ENCODE measurements around the gene AP5Z1. TPM values are rescaled to one million over a fixed set of nuclear protein-coding genes. Genes with fewer than 3 reads are reported as not detected.

The AP5Z1 gene
- total RNA-seq, 1 donor from 2014 or later, result 59.7 TPM

DNA sequence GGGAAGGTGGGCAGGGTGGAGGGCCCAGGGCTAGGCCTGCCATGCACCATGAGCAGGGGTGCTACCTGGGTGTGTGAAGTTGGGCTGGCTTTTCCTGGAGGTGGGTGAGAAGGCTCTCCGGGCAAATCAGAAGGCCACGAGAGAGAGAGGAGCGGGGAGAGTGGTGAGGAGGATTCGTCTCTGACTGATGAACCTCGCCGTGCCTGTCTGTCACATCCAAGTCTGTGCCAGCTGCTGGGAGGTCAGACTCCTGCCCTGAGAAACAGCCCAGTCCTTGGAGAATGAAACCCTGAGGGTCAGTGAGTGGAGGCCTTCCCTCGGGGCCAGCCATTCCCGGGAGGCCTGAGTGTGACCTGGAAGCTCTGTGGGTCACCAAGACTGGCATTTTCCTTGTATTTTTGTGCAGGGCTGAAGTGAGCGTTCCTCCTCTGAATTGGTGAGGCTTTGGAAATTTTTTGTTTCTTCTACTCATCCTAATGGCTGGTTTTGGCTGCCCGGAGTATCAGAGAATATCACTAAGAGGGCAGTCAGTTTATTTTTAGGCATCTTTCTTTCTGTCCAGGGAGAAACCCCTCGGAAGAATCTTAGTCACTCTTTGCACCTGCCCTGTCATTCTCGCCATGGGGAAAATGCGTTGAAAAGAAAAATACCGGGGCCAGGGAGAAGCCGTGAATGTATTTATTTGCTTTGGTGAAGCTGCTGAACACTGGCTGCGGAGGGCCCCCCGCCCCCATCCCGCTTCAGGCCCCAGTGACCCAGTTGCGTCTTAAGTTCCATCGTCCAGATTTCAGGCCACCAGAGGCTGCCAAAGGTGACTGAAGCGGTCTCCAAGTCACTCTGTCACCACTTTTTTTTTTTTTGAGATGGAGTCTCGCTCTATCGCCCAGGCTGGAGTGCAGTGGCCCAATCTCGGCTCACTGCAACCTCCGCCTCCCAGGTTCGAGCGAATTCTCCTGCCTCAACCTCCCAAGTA, 6.5 kb upstream of the AP5Z1 start:
- Mint-ChIP-seq H3K9me3 (ENCODE audit: low read depth) (no peaks in the 10 kb centered on the region), H3K36me3 (ENCODE audit: low read depth) (peaks cover 9% of the 10 kb centered on the region), H3K27me3 (ENCODE audit: low read depth) (no peaks in the 10 kb centered on the region), H3K27ac (ENCODE audit: unreplicated experiment) (no peak overlapping the region), H3K4me3 (ENCODE audit: unreplicated experiment) (no peak overlapping the region), H3K4me1 (ENCODE audit: low read depth) (peaks cover 26% of the 10 kb centered on the region)
- no peak for DNase-seq (ENCODE audit: low spot score)
- TF ChIP-seq, protein P1, sequence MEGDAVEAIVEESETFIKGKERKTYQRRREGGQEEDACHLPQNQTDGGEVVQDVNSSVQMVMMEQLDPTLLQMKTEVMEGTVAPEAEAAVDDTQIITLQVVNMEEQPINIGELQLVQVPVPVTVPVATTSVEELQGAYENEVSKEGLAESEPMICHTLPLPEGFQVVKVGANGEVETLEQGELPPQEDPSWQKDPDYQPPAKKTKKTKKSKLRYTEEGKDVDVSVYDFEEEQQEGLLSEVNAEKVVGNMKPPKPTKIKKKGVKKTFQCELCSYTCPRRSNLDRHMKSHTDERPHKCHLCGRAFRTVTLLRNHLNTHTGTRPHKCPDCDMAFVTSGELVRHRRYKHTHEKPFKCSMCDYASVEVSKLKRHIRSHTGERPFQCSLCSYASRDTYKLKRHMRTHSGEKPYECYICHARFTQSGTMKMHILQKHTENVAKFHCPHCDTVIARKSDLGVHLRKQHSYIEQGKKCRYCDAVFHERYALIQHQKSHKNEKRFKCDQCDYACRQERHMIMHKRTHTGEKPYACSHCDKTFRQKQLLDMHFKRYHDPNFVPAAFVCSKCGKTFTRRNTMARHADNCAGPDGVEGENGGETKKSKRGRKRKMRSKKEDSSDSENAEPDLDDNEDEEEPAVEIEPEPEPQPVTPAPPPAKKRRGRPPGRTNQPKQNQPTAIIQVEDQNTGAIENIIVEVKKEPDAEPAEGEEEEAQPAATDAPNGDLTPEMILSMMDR (IDR thresholded peaks at IDR 0.05), result no peak

DNA sequence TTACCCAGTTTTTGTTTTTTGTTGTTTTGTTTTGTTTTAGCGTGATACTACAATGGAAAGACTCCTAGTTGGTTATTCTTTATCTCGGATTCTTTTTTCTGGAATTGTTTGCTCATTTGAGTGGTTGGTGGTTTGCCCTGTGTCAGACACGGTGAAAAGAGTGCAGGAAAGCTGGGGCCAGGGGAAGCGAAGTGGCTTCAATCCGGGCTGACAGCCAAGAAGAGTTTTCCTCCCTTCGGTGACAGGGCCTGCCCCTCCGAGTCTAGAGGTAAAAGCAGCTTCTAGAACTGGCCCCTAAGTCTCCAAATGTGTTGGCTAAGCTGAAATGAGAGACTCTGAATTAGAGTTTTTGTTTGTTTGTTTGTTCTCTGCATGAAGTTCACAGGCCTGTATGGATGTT, 5.7 kb upstream of the AP5Z1 start:
- peak overlapping the region; percentile 58 for H3K27ac Mint-ChIP-seq (ENCODE audit: unreplicated experiment)
- no peaks in the 10 kb centered on the region for H3K27me3 Mint-ChIP-seq (ENCODE audit: low read depth)
- peaks cover 8% of the 10 kb centered on the region for H3K36me3 Mint-ChIP-seq (ENCODE audit: low read depth)
- peaks cover 35% of the 10 kb centered on the region for H3K4me1 Mint-ChIP-seq (ENCODE audit: low read depth)
- DNase-seq (ENCODE audit: low spot score), result no peak
- TF ChIP-seq, protein P1 (IDR thresholded peaks at IDR 0.05), result no peak
- no peaks in the 10 kb centered on the region for H3K9me3 Mint-ChIP-seq (ENCODE audit: low read depth)
- no peak overlapping the region for H3K4me3 Mint-ChIP-seq (ENCODE audit: unreplicated experiment)

DNA sequence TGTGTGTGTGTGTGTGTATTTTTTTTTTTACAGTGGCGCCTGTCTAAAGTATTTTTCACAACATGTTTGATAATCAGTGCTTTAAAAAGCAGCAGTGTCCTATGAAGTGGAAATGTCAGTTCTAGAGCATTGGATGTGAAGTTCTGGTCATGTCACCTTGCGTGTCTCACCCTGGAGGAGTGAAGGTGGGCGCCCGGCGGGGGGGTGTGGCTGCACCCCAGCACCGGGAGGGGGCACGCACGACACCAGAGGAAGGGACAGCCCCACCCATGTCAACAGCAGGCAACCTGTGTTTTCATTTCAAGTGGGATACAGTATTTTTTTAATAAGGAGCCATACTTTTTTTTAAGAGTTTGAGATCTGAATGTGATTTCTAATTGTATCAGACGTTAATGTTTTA, 4.5 kb upstream of the AP5Z1 start:
- Mint-ChIP-seq H3K36me3 (ENCODE audit: low read depth) (peaks cover 7% of the 10 kb centered on the region), H3K27ac (ENCODE audit: unreplicated experiment) (peak overlapping the region; percentile 73), H3K9me3 (ENCODE audit: low read depth) (no peaks in the 10 kb centered on the region), H3K4me3 (ENCODE audit: unreplicated experiment) (no peak overlapping the region), H3K4me1 (ENCODE audit: low read depth) (peaks cover 38% of the 10 kb centered on the region), H3K27me3 (ENCODE audit: low read depth) (no peaks in the 10 kb centered on the region)
- DNase-seq (ENCODE audit: low spot score), result no peak
- TF ChIP-seq, protein P1 (IDR thresholded peaks at IDR 0.05), result no peak

DNA sequence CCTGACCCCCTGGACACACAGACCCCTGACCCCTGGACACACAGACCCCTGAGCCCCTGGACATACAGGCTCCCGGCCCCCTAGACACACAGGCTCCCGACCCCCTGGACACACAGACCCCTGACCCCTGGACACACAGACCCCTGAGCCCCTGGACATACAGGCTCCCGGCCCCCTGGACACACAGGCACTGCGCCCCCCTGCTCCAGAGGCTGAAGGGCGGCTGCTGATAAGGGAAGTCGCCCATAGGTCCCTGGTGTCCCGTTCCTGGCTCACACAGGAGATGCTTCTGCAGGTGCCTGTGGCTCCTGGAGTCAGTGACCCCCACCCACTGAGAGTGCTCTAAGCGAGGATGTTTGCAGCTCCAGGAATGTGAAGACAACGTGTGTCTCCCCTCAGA, 3.7 kb upstream of the AP5Z1 start:
- Mint-ChIP-seq H3K4me3 (ENCODE audit: unreplicated experiment) (no peak overlapping the region), H3K36me3 (ENCODE audit: low read depth) (peaks cover 6% of the 10 kb centered on the region), H3K27me3 (ENCODE audit: low read depth) (no peaks in the 10 kb centered on the region), H3K4me1 (ENCODE audit: low read depth) (peaks cover 46% of the 10 kb centered on the region), H3K9me3 (ENCODE audit: low read depth) (no peaks in the 10 kb centered on the region), H3K27ac (ENCODE audit: unreplicated experiment) (no peak overlapping the region)
- TF ChIP-seq, protein P1 (IDR thresholded peaks at IDR 0.05), result no peak
- DNase-seq (ENCODE audit: low spot score), result no peak

DNA sequence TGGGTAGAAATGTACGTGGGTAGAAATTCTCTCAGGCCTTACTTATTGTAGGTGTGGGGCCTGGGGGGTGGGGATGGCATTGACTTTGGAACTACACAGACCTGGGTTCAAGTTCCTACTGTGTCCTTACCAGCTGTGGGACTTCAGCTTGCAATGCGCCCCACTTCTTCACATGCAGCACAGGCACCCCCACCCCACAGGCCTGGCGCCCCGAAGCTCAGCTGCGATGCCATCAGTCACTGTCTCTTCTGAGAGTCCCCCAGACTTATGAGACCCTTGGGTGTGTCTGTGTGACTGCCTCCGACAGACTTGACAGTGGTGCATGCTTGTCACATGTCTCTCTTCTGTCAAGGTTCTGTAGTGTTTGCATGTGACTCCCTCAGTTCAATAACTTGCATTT, 3.1 kb upstream of the AP5Z1 start:
- TF ChIP-seq, protein P1 (IDR thresholded peaks at IDR 0.05), result no peak
- H3K9me3 Mint-ChIP-seq (ENCODE audit: low read depth), result no peaks in the 10 kb centered on the region
- H3K27ac Mint-ChIP-seq (ENCODE audit: unreplicated experiment), result no peak overlapping the region
- no peak overlapping the region for H3K4me3 Mint-ChIP-seq (ENCODE audit: unreplicated experiment)
- H3K27me3 Mint-ChIP-seq (ENCODE audit: low read depth), result no peaks in the 10 kb centered on the region
- H3K4me1 Mint-ChIP-seq (ENCODE audit: low read depth), result peaks cover 50% of the 10 kb centered on the region
- DNase-seq (ENCODE audit: low spot score), result no peak
- H3K36me3 Mint-ChIP-seq (ENCODE audit: low read depth), result peaks cover 6% of the 10 kb centered on the region
